Cortex of kidney (tissue), 1 donor: Measurements from ENCODE around the gene VWA3A.
"Not testable (repeated sequence)": the region's sequence is repeated elsewhere in the genome, so short reads cannot be mapped to it uniquely, and the experiment has no call there.

Source experiments
- DNase-seq: peaks from one replicate; lab custom pipeline; 2025; lab: John Stamatoyannopoulos, UW

The VWA3A gene

DNA sequence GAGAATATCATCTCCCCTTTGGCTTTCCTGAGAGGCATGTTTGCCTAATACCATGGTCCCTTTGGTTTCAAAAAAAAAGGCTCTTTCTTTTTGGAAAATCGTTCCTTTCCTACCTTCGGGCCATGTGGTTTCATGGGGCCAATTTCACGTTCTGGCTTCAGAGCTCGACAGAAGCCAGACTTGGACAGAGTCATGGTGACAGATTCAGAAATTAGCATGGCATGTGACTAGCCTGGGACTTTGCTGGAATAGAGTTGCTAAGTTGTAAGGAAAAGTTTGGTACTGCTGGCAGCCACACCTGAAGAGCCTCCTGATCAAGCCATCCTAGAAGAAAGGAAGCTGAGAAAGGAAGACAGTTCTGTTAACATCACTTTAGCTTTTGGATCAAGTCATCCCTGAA is 2.4 kb upstream of the VWA3A start:
- DNase-seq, result no peak

- DNase-seq, result no peak
Observed at GRCh38 chr16:22091721-22092120, 620 bp upstream of the VWA3A start.

DNA sequence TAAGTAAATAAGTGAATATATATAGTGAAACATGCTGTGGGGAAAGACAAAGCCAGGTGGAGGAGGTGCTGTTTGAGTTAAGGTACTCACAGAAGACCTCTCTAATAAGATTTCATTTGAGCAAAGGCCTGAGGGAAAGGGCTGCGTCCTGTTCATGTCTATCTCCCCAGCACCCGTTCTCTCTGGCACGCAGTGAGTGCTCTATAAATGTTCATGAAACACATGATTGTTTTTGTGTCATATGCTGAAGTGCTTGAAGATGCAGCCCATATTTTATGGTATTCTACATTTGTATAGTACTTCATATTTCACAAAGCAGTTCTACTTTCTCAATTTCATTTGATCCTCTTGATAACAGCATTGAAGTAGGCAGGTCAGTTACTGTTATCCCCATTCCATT is 990 bp downstream of the VWA3A start:
- no peak for DNase-seq

- DNase-seq, result no peak
Observed at GRCh38 chr16:22093996-22094395, 1.7 kb downstream of the VWA3A start.

DNA sequence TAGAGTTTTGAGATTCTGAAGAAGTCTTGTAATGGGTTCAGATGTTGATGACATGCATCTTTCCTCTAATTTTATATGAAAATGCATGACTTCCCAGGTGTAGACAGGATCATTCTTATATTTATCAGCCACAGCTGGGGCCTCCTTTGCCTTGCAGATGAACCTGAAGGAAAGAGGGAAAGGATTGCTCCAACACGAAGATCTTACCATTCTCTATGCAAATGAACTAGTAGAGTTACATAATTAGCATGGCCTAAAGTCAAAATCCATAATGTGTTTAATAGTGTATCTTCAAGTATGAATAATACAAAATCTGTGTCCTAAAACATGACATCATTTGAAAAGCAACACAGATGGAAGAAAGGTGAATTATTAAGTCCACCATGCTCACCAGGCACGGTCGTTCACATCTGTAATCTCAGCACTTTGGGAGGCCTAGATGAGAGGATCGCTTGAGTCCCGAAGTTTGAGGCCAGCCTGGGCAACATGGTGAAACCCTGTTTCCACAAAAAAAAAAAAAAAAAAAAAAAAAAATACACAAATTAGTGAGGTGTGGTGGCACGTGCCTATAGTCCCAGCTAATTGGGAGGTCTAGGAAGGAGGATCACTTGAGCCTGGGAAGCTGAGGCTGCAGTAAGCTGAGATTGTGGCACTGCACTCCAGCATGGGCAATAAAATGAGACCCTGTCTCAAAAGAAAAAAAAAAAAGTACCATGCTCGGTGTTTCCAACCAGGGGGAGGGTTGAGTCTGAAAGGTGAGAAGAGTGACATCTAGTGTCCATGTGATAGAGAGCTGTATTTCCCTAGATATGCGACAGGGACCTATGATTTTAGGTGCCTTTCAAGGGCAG is 6.3 kb downstream of the VWA3A start:
- no peak for DNase-seq

GRCh38 chr16:22099256-22099975 is 7.1 kb downstream of the VWA3A start:
- no peak for DNase-seq

DNA sequence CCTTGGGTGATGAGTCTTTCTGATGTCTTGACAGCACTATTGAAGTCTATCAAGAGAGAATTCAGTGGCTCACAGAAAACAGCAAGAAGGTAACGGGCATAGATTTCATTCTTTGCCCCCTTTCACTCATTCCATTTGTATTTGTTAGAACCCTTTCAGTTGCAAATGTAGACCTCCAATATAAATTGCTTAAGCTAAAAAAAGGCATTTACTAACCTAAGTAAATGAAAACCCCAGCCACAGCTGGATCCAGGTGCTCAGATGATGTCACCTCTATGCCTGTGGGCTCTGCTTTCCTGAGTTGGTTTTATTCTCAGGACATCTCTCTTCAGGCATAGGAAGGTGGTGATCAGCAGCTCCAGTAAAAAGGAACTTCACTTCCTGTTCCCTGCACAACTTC is 11.1 kb downstream of the VWA3A start:
- no peak for DNase-seq

DNA sequence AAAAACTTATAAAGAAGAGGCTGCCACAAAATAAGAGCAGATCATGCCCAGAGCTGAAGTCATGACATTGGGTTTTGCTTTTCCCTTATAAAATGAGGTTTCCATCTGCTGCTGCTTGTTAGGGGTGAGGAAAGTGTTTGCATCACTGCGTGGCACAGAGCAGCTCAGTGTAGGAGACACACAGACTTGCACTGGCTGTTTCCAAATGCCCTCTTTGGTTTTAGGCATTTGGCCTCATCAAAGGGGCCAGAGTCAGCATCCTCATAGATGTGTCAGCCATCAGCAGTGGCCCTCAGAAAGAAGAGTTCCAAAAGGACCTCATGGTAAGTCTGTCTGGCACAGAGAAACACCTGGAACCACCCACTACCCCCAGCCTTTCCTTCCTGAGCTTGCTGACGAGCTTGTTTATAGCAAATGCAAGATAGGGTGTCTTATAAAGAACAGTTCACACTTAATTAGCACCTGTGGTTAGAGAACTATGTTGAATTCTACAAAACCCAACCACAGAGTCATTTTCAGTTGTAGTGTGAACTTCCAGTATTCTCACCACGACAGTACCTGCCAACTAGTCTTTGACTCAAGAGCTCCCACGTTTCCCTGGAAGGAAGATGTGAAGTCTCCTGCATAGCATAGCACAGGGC is 17.0 kb downstream of the VWA3A start:
- DNase-seq, result no peak

DNA sequence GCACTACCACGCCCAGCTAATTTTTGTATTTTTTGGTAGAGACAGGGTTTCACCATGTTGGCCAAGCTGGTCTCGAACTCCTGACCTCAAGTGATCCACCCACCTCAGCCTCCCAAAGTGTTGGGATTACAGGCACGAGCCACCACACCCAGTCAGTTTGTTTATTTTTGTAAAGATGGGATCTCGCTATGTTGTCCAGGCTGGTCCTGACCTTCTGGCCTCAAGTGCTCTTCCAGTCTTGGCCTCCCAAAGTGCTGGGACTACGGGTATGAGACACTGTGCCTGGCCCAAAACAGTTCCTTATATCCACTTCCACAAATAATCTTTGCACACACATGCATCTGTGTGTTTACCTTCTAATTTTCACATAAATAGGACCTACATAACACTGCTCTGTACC is 19.3 kb downstream of the VWA3A start:
- not testable (repeated sequence) for DNase-seq

DNA sequence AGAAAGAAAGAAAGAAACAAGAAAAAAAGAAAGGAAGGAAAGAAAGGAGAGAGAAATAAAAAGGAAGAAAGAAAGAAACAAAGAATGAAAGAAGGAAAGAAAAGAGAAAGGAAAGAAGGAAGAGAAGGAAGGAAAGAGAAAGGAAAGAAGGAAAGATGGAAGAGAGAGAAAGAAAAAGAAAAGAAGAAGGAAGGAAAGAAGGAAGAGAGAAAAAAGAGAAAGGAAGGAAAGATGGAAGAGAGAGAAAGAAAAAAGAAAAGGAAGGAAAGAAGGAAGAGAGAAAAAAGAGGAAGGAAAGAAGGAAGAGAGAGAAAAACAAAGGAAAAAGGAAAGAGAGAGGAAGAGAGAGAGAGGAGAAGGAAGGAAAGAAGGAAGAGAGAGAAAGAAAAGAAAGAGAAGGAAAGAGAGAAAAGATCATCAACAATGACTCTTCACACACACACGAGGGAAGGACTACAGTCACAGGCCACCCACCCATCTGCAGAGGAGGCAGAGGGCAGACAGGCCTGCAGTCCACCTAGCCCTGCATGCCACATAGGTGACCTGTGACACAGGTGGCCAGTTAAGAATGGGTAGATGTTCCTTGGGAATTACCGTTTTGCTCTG is 23.9 kb downstream of the VWA3A start:
- DNase-seq, result no peak

- DNase-seq, result no peak
Observed at GRCh38 chr16:22117609-22118008, 25.3 kb downstream of the VWA3A start.

- no peak for DNase-seq
Observed at GRCh38 chr16:22120440-22120839, 28.1 kb downstream of the VWA3A start.

DNA sequence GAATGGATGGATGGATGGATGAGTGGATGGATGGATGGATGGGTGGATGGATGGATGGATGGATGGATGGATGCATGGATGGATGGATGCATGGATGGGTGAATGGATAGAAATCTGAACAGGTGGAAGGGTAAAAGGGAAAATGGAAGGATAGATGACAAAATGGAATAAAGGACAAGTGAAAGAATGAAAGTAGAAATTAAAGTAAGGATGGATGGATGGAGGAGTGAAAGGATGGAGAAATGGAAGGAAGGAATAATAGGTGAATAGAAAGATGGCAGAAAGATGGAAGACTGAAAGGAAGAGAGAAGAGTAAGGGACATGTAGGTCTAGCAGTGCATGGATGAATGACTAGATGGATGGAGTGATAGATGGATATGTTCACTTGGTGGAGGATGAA is 29.9 kb downstream of the VWA3A start:
- no peak for DNase-seq

- no peak for DNase-seq
Observed at GRCh38 chr16:22123146-22123545, 30.8 kb downstream of the VWA3A start.

DNA sequence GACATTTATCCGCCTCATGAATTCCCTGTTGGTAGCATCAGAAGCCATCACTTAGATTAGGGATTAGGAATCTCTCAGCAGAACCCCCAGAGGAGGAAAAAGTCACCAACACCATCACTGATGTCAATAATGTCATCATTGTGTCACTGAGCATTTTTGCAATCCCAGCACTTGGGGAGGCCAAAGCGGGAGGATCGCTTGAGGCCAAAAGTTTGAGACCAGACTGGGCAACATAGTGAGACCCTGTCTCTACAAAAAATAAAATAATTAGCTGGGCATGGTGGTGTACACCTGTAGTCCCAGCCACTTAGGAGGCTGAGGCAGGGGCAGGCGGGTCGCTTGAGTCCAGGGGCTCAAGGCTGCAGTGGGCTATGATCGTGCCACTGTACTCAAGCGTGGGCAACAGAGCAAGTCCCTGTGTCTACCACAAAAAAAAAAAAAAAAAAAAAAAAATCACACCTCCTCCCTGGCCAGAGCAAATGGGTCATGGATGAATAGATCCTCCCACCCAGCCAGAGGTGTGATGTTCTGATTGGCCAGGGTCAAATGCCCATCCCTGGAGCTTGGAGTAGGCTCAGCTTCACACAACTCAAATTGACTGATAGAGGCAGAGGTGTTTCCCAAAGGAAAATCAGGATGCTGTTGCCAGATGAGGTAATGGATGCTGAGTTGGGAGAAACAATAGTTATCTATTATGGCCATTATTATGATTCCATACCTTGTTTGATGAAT is 31.6 kb downstream of the VWA3A start:
- no peak for DNase-seq

DNA sequence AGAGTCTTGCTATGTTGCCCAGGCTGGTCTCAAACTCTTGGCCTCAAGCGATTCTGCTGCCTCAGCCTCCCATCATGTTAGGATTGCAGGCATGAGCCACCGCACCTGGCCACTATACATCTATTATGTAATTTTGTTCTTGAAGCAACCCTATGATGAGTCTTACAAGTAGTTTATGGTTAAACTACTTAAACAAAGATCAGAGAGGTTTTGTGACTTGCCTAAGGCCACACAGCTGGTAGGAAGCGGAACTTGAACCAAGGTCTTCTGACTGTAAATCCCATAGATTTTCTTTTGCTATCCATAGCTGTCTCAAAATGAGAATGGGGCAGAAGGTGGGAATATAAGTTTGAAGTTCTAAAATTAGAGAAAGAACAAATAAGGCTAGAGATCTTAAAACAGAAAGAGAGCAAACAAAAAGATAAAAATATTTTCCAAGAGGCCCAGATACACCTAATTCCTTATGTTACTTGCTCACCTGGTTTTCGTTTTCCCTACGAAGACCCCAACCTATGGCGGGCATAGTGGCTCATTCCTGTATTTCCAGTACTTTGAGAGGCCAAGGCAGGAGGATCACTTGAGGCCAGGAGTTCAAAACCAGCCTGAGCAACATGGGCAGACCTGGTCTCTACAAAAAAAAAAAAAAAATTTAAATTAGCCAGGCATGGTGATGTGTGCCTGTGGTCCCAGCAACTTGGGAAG is 32.4 kb downstream of the VWA3A start:
- DNase-seq, result no peak

DNA sequence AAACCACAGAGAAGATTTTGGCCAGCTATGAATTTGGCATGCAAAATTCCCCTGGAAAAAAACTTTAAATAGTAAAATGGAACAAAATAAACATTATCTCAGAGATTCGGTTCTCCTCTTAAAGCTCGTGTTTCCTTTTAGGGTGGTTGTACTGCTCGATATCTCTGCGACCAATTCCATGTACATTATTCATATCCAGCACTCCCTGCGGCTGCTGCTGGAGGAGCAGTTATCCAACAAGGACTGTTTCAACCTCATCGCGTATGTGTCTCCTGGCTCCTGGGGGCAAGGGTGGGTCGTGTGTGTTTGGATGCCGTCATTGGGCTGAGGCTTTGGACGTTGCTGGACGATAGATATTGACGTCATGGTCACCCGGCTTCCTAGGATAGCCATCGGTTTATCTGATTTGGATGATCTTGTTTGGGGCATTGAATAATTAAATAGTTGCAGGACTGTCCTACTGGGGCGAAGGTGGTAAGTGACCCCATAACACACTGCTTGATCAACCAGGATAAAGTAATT is 33.8 kb downstream of the VWA3A start:
- no peak for DNase-seq

DNA sequence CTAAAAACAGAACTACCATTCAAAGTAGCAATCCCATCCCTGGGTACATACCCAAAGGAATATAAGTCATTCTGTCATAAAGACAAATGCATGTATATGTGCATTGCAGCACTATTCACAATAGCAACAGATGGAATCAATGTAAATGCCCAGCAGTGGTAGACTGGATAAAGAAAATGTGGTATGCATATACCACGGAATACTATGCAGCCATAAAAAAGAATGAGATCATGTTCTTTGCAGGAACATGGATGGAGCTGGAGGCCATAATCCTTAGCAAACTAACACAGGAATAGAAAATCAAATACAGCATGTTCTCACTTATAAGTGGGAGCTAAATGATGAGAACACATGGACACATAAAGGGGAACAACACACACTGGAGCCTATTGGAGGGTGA is 36.2 kb downstream of the VWA3A start:
- DNase-seq, result not testable (repeated sequence)

DNA sequence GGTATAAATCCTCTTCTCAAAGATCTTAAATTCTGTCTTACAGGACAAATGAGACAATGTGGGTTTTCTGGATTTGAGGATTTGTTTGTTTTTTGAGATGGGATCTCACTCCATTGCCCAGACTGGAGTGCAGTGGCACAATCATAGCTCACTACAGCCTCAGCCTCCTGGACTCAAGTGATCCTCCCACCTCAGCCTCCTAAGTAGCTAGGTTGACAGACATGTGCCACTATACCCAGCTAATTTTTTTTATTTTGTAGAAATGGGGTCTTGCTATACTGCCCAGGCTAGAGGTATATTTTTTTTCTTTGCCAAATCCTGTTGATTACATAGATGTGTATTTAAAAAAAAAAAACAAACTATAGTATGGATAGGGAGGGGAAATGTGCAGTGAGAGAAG is 38.2 kb downstream of the VWA3A start:
- no peak for DNase-seq

- no peak for DNase-seq
Observed at GRCh38 chr16:22132801-22133200, 40.5 kb downstream of the VWA3A start.

- no peak for DNase-seq
Observed at GRCh38 chr16:22138482-22138881, 46.1 kb downstream of the VWA3A start.
